ENCODE data around the gene GBGT1. TPM values are rescaled to one million over a fixed set of nuclear protein-coding genes. Genes with fewer than 3 reads are reported as not detected.
A peak's percentile ranks its signal among the peaks of the same experiment; 100 is the strongest.

Gene GBGT1
- total RNA-seq, 3 donors from 2014 or later: 14.8 to 21.3 (median 15.0) TPM

DNA sequence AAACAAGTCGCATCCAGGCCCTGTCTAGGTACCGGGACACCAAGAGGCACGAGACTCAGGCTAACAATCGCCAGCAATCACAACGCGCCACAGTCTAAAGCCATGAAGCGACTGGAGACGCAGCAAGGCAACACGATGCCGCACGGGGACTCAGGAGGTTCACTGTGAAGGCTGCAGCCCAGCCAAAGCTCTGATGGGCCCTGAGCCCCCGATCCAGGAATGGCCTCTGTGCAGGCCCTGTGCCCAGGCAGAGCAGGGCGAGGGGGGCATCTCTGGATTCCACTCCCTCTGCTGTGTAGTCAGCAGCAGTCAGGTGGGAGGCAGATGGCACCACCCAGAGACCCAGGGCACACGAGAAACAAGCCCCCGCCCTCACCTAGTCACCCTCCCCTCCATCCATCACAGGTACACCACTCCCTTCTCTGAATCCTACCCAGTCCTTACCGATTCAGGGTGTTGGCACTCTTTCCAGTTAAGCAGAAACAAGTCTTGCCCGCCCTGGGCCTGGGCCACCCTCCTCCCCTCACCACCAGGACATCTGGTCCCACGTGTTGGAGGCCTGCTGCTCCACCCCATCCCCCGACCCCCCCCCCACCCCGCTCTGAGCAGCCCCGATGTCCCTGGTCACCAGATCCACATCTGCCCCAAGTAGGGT lies 43.7 kb downstream of the GBGT1 start:
- no peak for TF ChIP-seq POLR2A (IDR thresholded peaks at IDR 0.05)
- no peak for TF ChIP-seq POLR2AphosphoS5 (IDR thresholded peaks at IDR 0.05)
- TF ChIP-seq, protein P1, sequence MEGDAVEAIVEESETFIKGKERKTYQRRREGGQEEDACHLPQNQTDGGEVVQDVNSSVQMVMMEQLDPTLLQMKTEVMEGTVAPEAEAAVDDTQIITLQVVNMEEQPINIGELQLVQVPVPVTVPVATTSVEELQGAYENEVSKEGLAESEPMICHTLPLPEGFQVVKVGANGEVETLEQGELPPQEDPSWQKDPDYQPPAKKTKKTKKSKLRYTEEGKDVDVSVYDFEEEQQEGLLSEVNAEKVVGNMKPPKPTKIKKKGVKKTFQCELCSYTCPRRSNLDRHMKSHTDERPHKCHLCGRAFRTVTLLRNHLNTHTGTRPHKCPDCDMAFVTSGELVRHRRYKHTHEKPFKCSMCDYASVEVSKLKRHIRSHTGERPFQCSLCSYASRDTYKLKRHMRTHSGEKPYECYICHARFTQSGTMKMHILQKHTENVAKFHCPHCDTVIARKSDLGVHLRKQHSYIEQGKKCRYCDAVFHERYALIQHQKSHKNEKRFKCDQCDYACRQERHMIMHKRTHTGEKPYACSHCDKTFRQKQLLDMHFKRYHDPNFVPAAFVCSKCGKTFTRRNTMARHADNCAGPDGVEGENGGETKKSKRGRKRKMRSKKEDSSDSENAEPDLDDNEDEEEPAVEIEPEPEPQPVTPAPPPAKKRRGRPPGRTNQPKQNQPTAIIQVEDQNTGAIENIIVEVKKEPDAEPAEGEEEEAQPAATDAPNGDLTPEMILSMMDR (IDR thresholded peaks at IDR 0.05): no peak
- peak overlapping the region; percentile 94 to 98 for H3K27ac ChIP-seq

DNA sequence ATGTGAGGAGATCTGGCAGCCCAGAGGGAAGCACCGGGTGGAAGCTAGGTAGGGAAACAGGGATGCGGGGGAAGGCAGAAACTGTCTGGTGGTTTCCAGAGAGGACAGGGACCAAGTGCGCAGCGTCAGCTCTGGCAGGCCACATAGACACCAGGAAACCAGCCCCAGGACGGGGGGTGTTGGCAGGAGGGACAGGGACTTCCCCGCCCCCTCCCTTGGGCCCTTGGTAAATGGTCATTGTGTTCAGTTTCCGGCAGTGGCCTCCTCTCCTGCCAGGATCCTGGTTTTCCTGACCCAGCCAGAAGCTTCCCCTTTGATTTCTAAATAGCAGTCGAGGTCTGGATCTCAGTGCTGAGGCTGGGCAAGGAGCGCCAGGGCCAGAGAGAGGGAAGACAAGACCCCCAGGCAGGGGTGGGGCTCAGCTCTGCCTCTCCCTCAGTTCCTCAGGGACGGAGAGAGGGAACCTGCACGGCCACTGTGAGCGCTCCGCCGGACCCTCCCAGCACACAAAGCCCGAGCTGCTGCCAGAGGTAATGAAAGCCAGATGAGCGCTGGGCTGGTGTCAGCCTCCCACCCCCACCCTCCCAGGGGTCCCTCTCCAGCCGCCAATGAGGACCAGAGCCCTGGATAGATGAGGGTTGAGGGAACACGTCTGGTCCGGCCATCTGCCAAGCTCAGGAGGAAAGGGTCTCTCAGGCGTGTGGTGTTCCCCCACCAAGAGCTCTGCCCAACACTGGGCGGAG lies 44.4 kb downstream of the GBGT1 start:
- peak overlapping the region; percentile 94 to 98 for H3K27ac ChIP-seq
- intact Hi-C loops (cut with DNase I; ENCODE audit: low total_unique reads): no loop called here
- no peaks in the 10 kb centered on the region for H3K9me3 ChIP-seq
- peak in 1 of 2 donors; percentile 79 for DNase-seq (ENCODE audit: low spot score in 2 of 2)
- peaks cover 37 to 47% of the 10 kb centered on the region in 2 donors for H3K4me1 ChIP-seq
- no peaks in the 10 kb centered on the region for H3K27me3 ChIP-seq
- H3K4me3 ChIP-seq: peak overlapping the region; percentile 83 to 97 (median 88)
- TF ChIP-seq POLR2AphosphoS5 (IDR thresholded peaks at IDR 0.05): peak in 2 of 3 donors; percentile 37 to 55
- TF ChIP-seq, protein P1 (IDR thresholded peaks at IDR 0.05): no peak
- no peak for TF ChIP-seq POLR2A (IDR thresholded peaks at IDR 0.05)
- H3K36me3 ChIP-seq: no peaks in the 10 kb centered on the region

More for the DNA sequence above, 43.7 kb downstream of the GBGT1 start:
- DNase-seq (ENCODE audit: low spot score in 2 of 2): peak in 1 of 2 donors; percentile 63
- no peaks in the 10 kb centered on the region for H3K27me3 ChIP-seq
- H3K4me1 ChIP-seq: peaks cover 30 to 40% of the 10 kb centered on the region in 2 donors
- no peaks in the 10 kb centered on the region for H3K9me3 ChIP-seq
- no peaks in the 10 kb centered on the region for H3K36me3 ChIP-seq
- intact Hi-C loops (cut with DNase I; ENCODE audit: low total_unique reads): no loop called here
- peak overlapping the region; percentile 83 to 97 (median 88) for H3K4me3 ChIP-seq

- H3K4me1 ChIP-seq: peaks cover 44 to 54% of the 10 kb centered on the region in 2 donors
- DNase-seq (ENCODE audit: low spot score in 2 of 2): no peak
- H3K36me3 ChIP-seq: no peaks in the 10 kb centered on the region
- peak overlapping the region; percentile 94 to 98 for H3K27ac ChIP-seq
- intact Hi-C loops (cut with DNase I; ENCODE audit: low total_unique reads): no loop called here
- H3K4me3 ChIP-seq: peak overlapping the region; percentile 83 to 97 (median 88)
- TF ChIP-seq, protein P1 (IDR thresholded peaks at IDR 0.05): no peak
- TF ChIP-seq POLR2AphosphoS5 (IDR thresholded peaks at IDR 0.05): no peak
- no peak for TF ChIP-seq POLR2A (IDR thresholded peaks at IDR 0.05)
- no peaks in the 10 kb centered on the region for H3K27me3 ChIP-seq
- H3K9me3 ChIP-seq: no peaks in the 10 kb centered on the region
Observed at GRCh38 chr9:133118568-133118967, 45.1 kb downstream of the GBGT1 start.

- no peak for TF ChIP-seq POLR2AphosphoS5 (IDR thresholded peaks at IDR 0.05)
- TF ChIP-seq, protein P1 (IDR thresholded peaks at IDR 0.05): no peak
- no peak for TF ChIP-seq POLR2A (IDR thresholded peaks at IDR 0.05)
- intact Hi-C loops (cut with DNase I; ENCODE audit: low total_unique reads): no loop called here
- Histone ChIP-seq H3K36me3 (no peaks in the 10 kb centered on the region), H3K4me1 (peaks cover 48 to 59% of the 10 kb centered on the region in 2 donors), H3K27ac (peak overlapping the region; percentile 94 to 98), H3K27me3 (no peaks in the 10 kb centered on the region), H3K9me3 (no peaks in the 10 kb centered on the region), H3K4me3 (peak overlapping the region in 1 of 3 donors; percentile 97)
- no peak for DNase-seq (ENCODE audit: low spot score in 2 of 2)
Observed at GRCh38 chr9:133118179-133118520, 45.6 kb downstream of the GBGT1 start.

Data from breast epithelium (tissue), 4 donors.